H1 (cell line): ENCODE measurements around the gene STOML1. TPM values are rescaled to one million over a fixed set of nuclear protein-coding genes. Genes with fewer than 3 reads are reported as not detected.

Experiments used
- CTCF ChIA-PET: fragments of 300-600 bp; sonication (Branson Sonifier 250); formaldehyde crosslinking; loops from one replicate; lab custom pipeline; 2021; ENCODE audit not compliant: partially characterized antibody; lab: Charles Lee
- POLR2A ChIA-PET: fragments of 300-600 bp; sonication (Branson Sonifier 250); formaldehyde crosslinking; loops from one replicate; lab custom pipeline; 2021; ENCODE audit warnings: inconsistent platforms; ENCODE audit not compliant: partially characterized antibody; lab: Charles Lee
- DNase-seq, 2 experiments: peaks; one replicate each; pipeline versions ENCODE4 v3.0.0 to v3.0.0-alpha.2; 2010 to 2022; ENCODE audit warnings: low spot score in 2 of 2, low read depth in 1 of 2, mixed read lengths in 1 of 2
- FAIRE-seq: peaks from 2 replicates; lab custom pipeline; 2011; peaks lifted over from hg19 to GRCh38; lab: Jason Lieb, UNC
- H2AFZ ChIP-seq: 2 replicates; pipeline ENCODE4 v1.8.1; 2012; ENCODE audit warnings: low read length, inconsistent platforms
- H2AK5ac ChIP-seq: 2 replicates; pipeline ENCODE4 v1.6.1; 2013; ENCODE audit warnings: low read depth, low read length
- H2BK120ac ChIP-seq: replicated peaks from 2 replicates; pipeline ENCODE3; 2013; ENCODE audit warnings: low read depth, low read length, inconsistent platforms
- H2BK12ac ChIP-seq: 2 replicates; pipeline ENCODE4 v1.6.1; 2013; ENCODE audit warnings: low read depth, low read length
- H2BK15ac ChIP-seq: 2 replicates; pipeline ENCODE4 v1.6.1; 2013; ENCODE audit warnings: low read length
- H2BK20ac ChIP-seq: 2 replicates; pipeline ENCODE4 v1.6.1; 2013; ENCODE audit warnings: low read length
- H2BK5ac ChIP-seq: 2 replicates; pipeline ENCODE4 v1.6.1; 2013; ENCODE audit warnings: low read depth, low read length
- H3K14ac ChIP-seq: 2 replicates; pipeline ENCODE4 v1.6.1; 2013; ENCODE audit warnings: inconsistent platforms; ENCODE audit not compliant: insufficient read length
- H3K18ac ChIP-seq: 2 replicates; pipeline ENCODE4 v1.6.1; 2013; ENCODE audit warnings: low read length; ENCODE audit errors: extremely low read depth
- H3K23ac ChIP-seq: 2 replicates; pipeline ENCODE4 v1.6.1; 2013; ENCODE audit warnings: inconsistent platforms; ENCODE audit not compliant: insufficient read length
- H3K23me2 ChIP-seq: 2 replicates; pipeline ENCODE4 v1.6.1; 2013; ENCODE audit warnings: low read depth, low read length
- H3K27ac ChIP-seq: 2 replicates; pipeline ENCODE4 v1.6.1; 2011; ENCODE audit warnings: low read depth, low read length, inconsistent platforms
- H3K27me3 ChIP-seq, 4 experiments: replicated peaks in 1 of 4; 1 replicate in 1 of 4; 2 replicates in 3 of 4; pipeline versions ENCODE4 v1.6.1 to v1.8.1; 2011 to 2013; ENCODE audit warnings: low read length in 3 of 4, mild to moderate bottlenecking in 3 of 4, inconsistent platforms in 2 of 4, mixed read lengths in 2 of 4, moderate library complexity in 1 of 4; ENCODE audit not compliant: control insufficient read depth in 3 of 4, insufficient read depth in 3 of 4; ENCODE audit errors: extremely low read depth in 1 of 4
- H3K36me3 ChIP-seq, 4 experiments: 2 replicates each; pipeline versions ENCODE4 v1.6.1 to v1.8.1; 2011 to 2013; ENCODE audit warnings: mild to moderate bottlenecking in 4 of 4, low read length in 3 of 4, moderate library complexity in 2 of 4, control low read depth in 1 of 4, inconsistent platforms in 1 of 4; ENCODE audit not compliant: insufficient read depth in 4 of 4, control insufficient read depth in 2 of 4
- H3K4ac ChIP-seq: replicated peaks from 2 replicates; pipeline ENCODE3; 2013; ENCODE audit warnings: low read length, low read depth, mixed read lengths, inconsistent platforms; ENCODE audit not compliant: insufficient read length
- H3K4me1 ChIP-seq, 4 experiments: replicated peaks in 1 of 4; 1 replicate in 1 of 4; 2 replicates in 3 of 4; pipeline versions ENCODE4 v1.6.1 to v1.8.1; 2011 to 2013; ENCODE audit warnings: low read length in 3 of 4, inconsistent platforms in 2 of 4, mixed read lengths in 1 of 4; ENCODE audit not compliant: insufficient read depth in 4 of 4, control insufficient read depth in 3 of 4
- H3K4me2 ChIP-seq, 2 experiments: 2 replicates each; pipeline versions ENCODE4 v1.6.1 to v1.8.1; 2011 to 2013; ENCODE audit warnings: low read depth in 2 of 2, low read length in 2 of 2, control low read depth in 1 of 2, inconsistent platforms in 1 of 2, mild to moderate bottlenecking in 1 of 2; ENCODE audit not compliant: insufficient read depth in 1 of 2
- H3K4me3 ChIP-seq, 4 experiments: fragments of 200-600, 300-600 bp in 1 of 4; sonication (generic), shearing (Covaris generic), sonication (Bioruptor Twin) in 1 of 4; 2 replicates each; pipeline versions ENCODE4 v1.5.1 to v1.8.1; 2011 to 2016; ENCODE audit warnings: low read length in 4 of 4, low read depth in 3 of 4, control low read depth in 2 of 4, inconsistent platforms in 2 of 4, mild to moderate bottlenecking in 2 of 4, mixed read lengths in 1 of 4, moderate library complexity in 1 of 4; ENCODE audit not compliant: insufficient read depth in 2 of 4; ENCODE audit errors: extremely low read depth in 1 of 4
- H3K56ac ChIP-seq: replicated peaks from 2 replicates; pipeline ENCODE3; 2013; ENCODE audit warnings: low read depth, mild to moderate bottlenecking, mixed read lengths, low read length, inconsistent platforms; ENCODE audit not compliant: insufficient read length
- H3K79me1 ChIP-seq: 2 replicates; pipeline ENCODE4 v1.6.1; 2013; ENCODE audit warnings: low read depth, low read length, control low read depth
- H3K79me2 ChIP-seq, 2 experiments: 2 replicates each; pipeline versions ENCODE4 v1.6.1 to v1.8.1; 2012 to 2013; ENCODE audit warnings: low read length in 2 of 2, mild to moderate bottlenecking in 2 of 2, inconsistent platforms in 1 of 2; ENCODE audit not compliant: insufficient read depth in 2 of 2, control insufficient read depth in 1 of 2
- H3K9ac ChIP-seq, 4 experiments: replicated peaks in 1 of 4; 1 replicate in 1 of 4; 2 replicates in 3 of 4; pipeline versions ENCODE4 v1.6.1 to v1.8.1; 2011 to 2013; ENCODE audit warnings: low read depth in 3 of 4, low read length in 3 of 4, control low read depth in 2 of 4, mild to moderate bottlenecking in 2 of 4, moderate library complexity in 2 of 4, inconsistent platforms in 1 of 4; ENCODE audit errors: extremely low read depth in 1 of 4
- H3K9me3 ChIP-seq, 2 experiments: 2 replicates each; pipeline versions ENCODE4 v1.6.1 to v1.8.1; 2012 to 2013; ENCODE audit warnings: mild to moderate bottlenecking in 2 of 2, moderate library complexity in 2 of 2, control low read depth in 1 of 2, inconsistent platforms in 1 of 2, low read depth in 1 of 2, low read length in 1 of 2, mixed read lengths in 1 of 2; ENCODE audit not compliant: insufficient read depth in 2 of 2
- H4K20me1 ChIP-seq, 2 experiments: replicated peaks in 1 of 2; 2 replicates each; pipeline versions ENCODE3 to v1.8.1; 2011 to 2013; ENCODE audit warnings: inconsistent platforms in 2 of 2, low read length in 2 of 2, mild to moderate bottlenecking in 1 of 2; ENCODE audit not compliant: insufficient read depth in 2 of 2, control insufficient read depth in 1 of 2
- H4K5ac ChIP-seq: 2 replicates; pipeline ENCODE4 v1.6.1; 2013; ENCODE audit warnings: low read length, low read depth, mixed read lengths, inconsistent platforms; ENCODE audit not compliant: insufficient read length
- H4K8ac ChIP-seq: 2 replicates; pipeline ENCODE4 v1.8.0; 2013; ENCODE audit warnings: mild to moderate bottlenecking, moderate library complexity, low read length, inconsistent platforms; ENCODE audit not compliant: insufficient read depth; ENCODE audit errors: extremely low read depth
- H4K91ac ChIP-seq: replicated peaks from 2 replicates; pipeline ENCODE3; 2013; ENCODE audit warnings: low read length, mixed read lengths, inconsistent platforms; ENCODE audit not compliant: insufficient read length
- ATF2 ChIP-seq: IDR thresholded peaks from 2 replicates; pipeline ENCODE4 v1.6.1; 2012; ENCODE audit warnings: low read length, inconsistent platforms
- ATF3 ChIP-seq: IDR thresholded peaks from 2 replicates; pipeline ENCODE4 v1.6.1; 2011; ENCODE audit warnings: low read depth, mild to moderate bottlenecking, low read length; ENCODE audit not compliant: insufficient read depth
- JUN ChIP-seq: IDR thresholded peaks from 2 replicates; pipeline ENCODE4 v1.6.1; 2011; ENCODE audit warnings: low read depth, mild to moderate bottlenecking, improper control_type of control experiment, low read length
- KDM4A ChIP-seq: IDR thresholded peaks from one replicate; pipeline ENCODE4 v1.7.1; 2012; ENCODE audit warnings: low read depth, mild to moderate bottlenecking, moderate library complexity, low read length, inconsistent platforms; ENCODE audit not compliant: severe bottlenecking
- POLR2A ChIP-seq, 2 experiments: IDR thresholded peaks; 1 replicate in 1 of 2; 2 replicates in 1 of 2; pipeline ENCODE4 v1.6.1; 2011; ENCODE audit warnings: low read depth in 2 of 2, low read length in 2 of 2, mild to moderate bottlenecking in 2 of 2; ENCODE audit errors: control extremely low read depth in 1 of 2
- POLR2AphosphoS5 ChIP-seq: IDR thresholded peaks from 2 replicates; pipeline ENCODE4 v1.6.1; 2011; ENCODE audit warnings: low read depth, low read length
- SIN3A ChIP-seq, 2 experiments: IDR thresholded peaks in 1 of 2; conservative IDR thresholded peaks in 1 of 2; 2 replicates each; pipeline ENCODE4 v1.6.1; 2011 to 2012; ENCODE audit warnings: low read length in 2 of 2, improper control_type of control experiment in 1 of 2, low read depth in 1 of 2, mild to moderate bottlenecking in 1 of 2
- SP1 ChIP-seq: IDR thresholded peaks from 2 replicates; pipeline ENCODE4 v1.6.1; 2011; ENCODE audit warnings: low read depth, low read length
- TAF1 ChIP-seq: IDR thresholded peaks from 2 replicates; pipeline ENCODE4 v1.6.1; 2011; ENCODE audit warnings: mild to moderate bottlenecking, low read depth, low read length
- WGBS, 2 experiments: shearing (Covaris generic) in 1 of 2; methylation state at CpG; one replicate each; pipeline versions ENCODE4 v1.1.6 to v1.1.7; 2013 to 2015; ENCODE audit warnings: low lambda C conversion rate in 2 of 2, mixed read lengths in 2 of 2, inconsistent platforms in 1 of 2, low coverage in 1 of 2, missing lambda C conversion rate in 1 of 2; ENCODE audit not compliant: insufficient replicate concordance in 2 of 2, insufficient coverage in 1 of 2, insufficient read length in 1 of 2; ENCODE audit errors: extremely low coverage in 1 of 2, missing lambda C conversion rate in 1 of 2; 5-methylcytosine and 5-hydroxymethylcytosine counted together
- polyA plus RNA-seq, 7 experiments: library from polyadenylated mRNA; depleted of rRNA in 3 of 7; stranded (reverse) in 5 of 7; unstranded in 2 of 7; fragments of >200 nt in 5 of 7; fragments of 200-250 nt in 2 of 7; gene quantifications; 1 replicate in 5 of 7; 2 replicates in 1 of 7; 4 replicates in 1 of 7; pipeline versions ENCODE4 v1.2.1 to v1.2.3, GENCODE V29; 2011 to 2013; ENCODE audit warnings: missing spikeins in 2 of 7, mixed read lengths in 2 of 7
- total RNA-seq: library from RNA; stranded (reverse); fragmentation: NEBNext Ultra II Directional; extraction: Animal tissue kit (Norgen Biotek cat#: 25700); gene quantifications from 2 replicates; pipeline ENCODE4 v1.2.1, GENCODE V29; 2021

The STOML1 gene
- total and polyA plus RNA-seq, 2 of the 8 experiments (the other 6 are each of a cell fraction or from before 2014, with no cell fraction given): 2.6 to 3.2 TPM

- no peak for FAIRE-seq
- Histone ChIP-seq H3K4me1 (peaks cover 0 to 7% (median under 1%) of the 10 kb centered on the region in 4 experiments; a peak in 3 of 7 replicates), H3K79me2 (peaks cover 0 to 14% of the 10 kb centered on the region in 2 experiments; a peak in 2 of 4 replicates)
- TF ChIP-seq ATF2: no peak
- peak in 1 of 2 experiments; percentile 67; a peak in 1 of 3 replicates for TF ChIP-seq POLR2A (IDR thresholded peaks at IDR 0.05; ENCODE audit: control extremely low read depth in 1 of 2, low read depth in 2 of 2, low read length in 2 of 2)
- peak; percentile 2 for TF ChIP-seq KDM4A
- TF ChIP-seq TAF1: peak; percentile 40; the same call in 1 of the 2 replicates
- TF ChIP-seq POLR2AphosphoS5: peak; percentile 50
- TF ChIP-seq JUN: no peak
- TF ChIP-seq SP1: 0 out of 2 replicates have a peak, but pooled peaks have one; percentile 57
- 0 out of 4 replicates have a peak, but pooled peaks of 1 of the 2 experiments have one; percentile 40 for TF ChIP-seq SIN3A (conservative IDR thresholded peaks at IDR 0.05 in 1 of 2, IDR thresholded peaks at IDR 0.05 in 1 of 2; ENCODE audit: low read depth in 1 of 2, low read length in 2 of 2)
- TF ChIP-seq ATF3: no peak
Measured at GRCh38 chr15:73994413-73994883, 2.4 kb upstream of the STOML1 start, which contains the start of gene PML. Gene PML (plus strand): TSS chr15:73994716. CDS start chr15:73994813, 97 bp downstream.

More at GRCh38 chr15:73994413-73994883, 2.4 kb upstream of the STOML1 start, which contains the start of gene PML:
- H3K9ac ChIP-seq: peak within 1 kb of the TSS; percentile 55 to 79 (median 68)
- H4K8ac ChIP-seq: peak within 1 kb of the TSS; percentile 81
- H2AFZ ChIP-seq: peak within 1 kb of the TSS; percentile 58; the same call in 1 of the 2 replicates
- DNase-seq: peak; percentile 77 to 92
- WGBS, 2 experiments: 3% methylated on average over 21 of the region's 27 CpGs; no CpG with 5 or more reads in 1 of the 2 experiments
- H4K91ac ChIP-seq: peak within 1 kb of the TSS; percentile 76
- H3K4me2 ChIP-seq: peak within 1 kb of the TSS; percentile 77 to 89
- CTCF ChIA-PET: interaction anchor here (0.9 to 11.4 kb wide), 22 partner anchors 9 to 347 kb away, joined by 3 to 167 read pairs (median 4); no protein-coding TSS in a partner anchor
- H3K56ac ChIP-seq: no peak within 1 kb of the TSS
- H2BK12ac ChIP-seq: peak within 1 kb of the TSS; percentile 91; the same call in 1 of the 2 replicates
- H2BK15ac ChIP-seq: 0 out of 2 replicates have a peak within 1 kb of the TSS, but pooled peaks have one; percentile 40
- H3K9me3 ChIP-seq: no peaks in the 10 kb centered on the region
- H4K20me1 ChIP-seq: peaks cover 0 to 5% of the 10 kb centered on the region in 2 experiments
- no peak within 1 kb of the TSS; the same call in 1 of the 2 replicates for H2AK5ac ChIP-seq
- peak within 1 kb of the TSS; percentile 34 for H3K4ac ChIP-seq
- peaks cover 0 to 6% (median 1%) of the 10 kb centered on the region in 4 experiments; a peak in 1 of 7 replicates for H3K27me3 ChIP-seq
- H3K18ac ChIP-seq: peak within 1 kb of the TSS; percentile 42; the same call in 1 of the 2 replicates
- H3K36me3 ChIP-seq: peaks cover 3 to 9% (median 7%) of the 10 kb centered on the region in 4 experiments; a peak in 4 of 8 replicates
- no peak within 1 kb of the TSS for H3K23ac ChIP-seq
- H4K5ac ChIP-seq: peak within 1 kb of the TSS; percentile 19
- H2BK20ac ChIP-seq: peak within 1 kb of the TSS; percentile 32; the same call in 1 of the 2 replicates
- H3K27ac ChIP-seq: peak within 1 kb of the TSS; percentile 49; the same call in 1 of the 2 replicates
- H3K14ac ChIP-seq: no peak within 1 kb of the TSS
- H3K79me1 ChIP-seq: no peaks in the 10 kb centered on the region
- H3K4me3 ChIP-seq: peak within 1 kb of the TSS; percentile 74 to 90 (median 84)
- no peak within 1 kb of the TSS for H2BK120ac ChIP-seq
- POLR2A ChIA-PET: interaction anchor here (0.7 to 1.5 kb wide), 7 partner anchors 11 to 765 kb away, joined by 3 to 4 read pairs (median 3); no protein-coding TSS in a partner anchor
- 0 out of 2 replicates have a peak within 1 kb of the TSS, but pooled peaks have one; percentile 20 for H2BK5ac ChIP-seq
- peaks cover 11% of the 10 kb centered on the region; the same call in 1 of the 2 replicates for H3K23me2 ChIP-seq
